ENCODE results near the gene WDR31.

WDR31 gene

GRCh38 chr9:113307396-113307975 is 32.6 kb downstream of the WDR31 start:
- POLR2A ChIA-PET: no interaction called here
- CTCF ChIA-PET: interaction anchor here (0.8 to 3.6 kb wide), 6 partner anchors 11 to 76 kb away, joined by 3 to 26 read pairs (median 4); partner anchors contain the start of gene WDR31
- Histone ChIP-seq H3K4me1 (ENCODE audit: control insufficient read depth, insufficient read depth, low read length) (no peaks in the 10 kb centered on the region), H3K27ac (ENCODE audit: extremely low read depth, low read depth, low read length) (no peak overlapping the region), H3K36me3 (ENCODE audit: control insufficient read depth in 2 of 2, insufficient read depth in 1 of 2, low read length in 2 of 2) (no peaks in the 10 kb centered on the region), H3K4me3 (ENCODE audit: low read depth, low read length) (no peak overlapping the region), H3K9me3 (ENCODE audit: control insufficient read depth, insufficient read depth, low read depth, low read length) (no peaks in the 10 kb centered on the region)
- TF ChIP-seq ZNF202 (tag by site-specific recombination; IDR thresholded peaks at IDR 0.05; ENCODE audit: borderline replicate concordance): no peak
- no peak for TF ChIP-seq ZNF561 (tag by site-specific recombination; IDR thresholded peaks at IDR 0.05; ENCODE audit: borderline replicate concordance)
- no peak for TF ChIP-seq ZNF600 (tag by site-specific recombination; IDR thresholded peaks at IDR 0.05)
- no peak for TF ChIP-seq ZNF76 (tag by site-specific recombination; IDR thresholded peaks at IDR 0.05; ENCODE audit: borderline replicate concordance, low read depth)
- TF ChIP-seq ZNF449 (tag by site-specific recombination; IDR thresholded peaks at IDR 0.05): no peak
- TF ChIP-seq ZNF248 (tag by site-specific recombination; IDR thresholded peaks at IDR 0.05): no peak
- no peak for TF ChIP-seq ZNF24 (tag by site-specific recombination; IDR thresholded peaks at IDR 0.05)
- TF ChIP-seq HOXC10 (CRISPR knock-in tag; IDR thresholded peaks at IDR 0.05): no peak
- no peak for TF ChIP-seq GLIS1 (tag by site-specific recombination; IDR thresholded peaks at IDR 0.05)
- TF ChIP-seq PRDM10 (tag by site-specific recombination; IDR thresholded peaks at IDR 0.05): no peak
- no peak for TF ChIP-seq ZBTB6 (tag by site-specific recombination; IDR thresholded peaks at IDR 0.05)

GRCh38 chr9:113306566-113306965 is 33.5 kb downstream of the WDR31 start:
- TF ChIP-seq ZNF214 (tag by site-specific recombination; IDR thresholded peaks at IDR 0.05; ENCODE audit: borderline replicate concordance): no peak
- peak; percentile 27; the same call in 1 of the 2 replicates for TF ChIP-seq ZNF366 (tag by site-specific recombination; conservative IDR thresholded peaks at IDR 0.05)
- TF ChIP-seq ZNF837 (tag by site-specific recombination; IDR thresholded peaks at IDR 0.05): no peak
- no peak for TF ChIP-seq ZXDB (tag by site-specific recombination; IDR thresholded peaks at IDR 0.05)
- no peak for TF ChIP-seq KLF8 (tag by site-specific recombination; IDR thresholded peaks at IDR 0.05)
- no peak for TF ChIP-seq ZNF121 (tag by site-specific recombination; IDR thresholded peaks at IDR 0.05)
- TF ChIP-seq BCL11A (tag by site-specific recombination; IDR thresholded peaks at IDR 0.05; ENCODE audit: low read depth): no peak
- Histone ChIP-seq H3K4me1 (ENCODE audit: control insufficient read depth, insufficient read depth, low read length) (no peaks in the 10 kb centered on the region), H3K4me3 (ENCODE audit: low read depth, low read length) (no peak overlapping the region), H3K9me3 (ENCODE audit: control insufficient read depth, insufficient read depth, low read depth, low read length) (no peaks in the 10 kb centered on the region), H3K27ac (ENCODE audit: extremely low read depth, low read depth, low read length) (no peak overlapping the region), H3K36me3 (ENCODE audit: control insufficient read depth in 2 of 2, insufficient read depth in 1 of 2, low read length in 2 of 2) (no peaks in the 10 kb centered on the region)
- ChIA-PET CTCF (interaction anchor here (0.7 to 0.9 kb wide), 2 partner anchors 11 kb away, joined by 3 to 4 read pairs; no protein-coding TSS in a partner anchor), POLR2A (no interaction called here)

All from HEK293 (cell line).